HuH-7 (cell line): ENCODE results near the gene MTA2.
"Not testable (repeated sequence)": the region's sequence is repeated elsewhere in the genome, so short reads cannot be mapped to it uniquely, and the experiment has no call there.

Experiments
- DNase-seq: peaks from one replicate; pipeline ENCODE4 v3.0.0; 2011; ENCODE audit warnings: low spot score

MTA2 gene

GRCh38 chr11:62601372-62602140 lies at the start of gene MTA2:
TSS of gene MTA2 (minus strand) at chr11:62601865. CDS start at chr11:62601450, 415 bp downstream.
- DNase-seq, result peak; percentile 88

- not testable (repeated sequence) for DNase-seq
These were observed 48.6 kb upstream of the MTA2 start for GRCh38 chr11:62650283-62650682.

GRCh38 chr11:62649486-62649885 lies 47.8 kb upstream of the MTA2 start:
- no peak for DNase-seq

GRCh38 chr11:62648967-62649364 lies 47.3 kb upstream of the MTA2 start:
- no peak for DNase-seq

- DNase-seq, result no peak
These were observed 46.7 kb upstream of the MTA2 start for GRCh38 chr11:62648185-62648966.

- DNase-seq, result no peak
These were observed 45.9 kb upstream of the MTA2 start for GRCh38 chr11:62647609-62648005.

GRCh38 chr11:62646825-62647608 lies 45.4 kb upstream of the MTA2 start:
- DNase-seq, result no peak

- DNase-seq, result peak; percentile 99
These were observed 44.5 kb upstream of the MTA2 start, which contains the start of gene GANAB for GRCh38 chr11:62645946-62646824. TSS of gene GANAB (minus strand) at chr11:62646613. CDS start at chr11:62646599, 14 bp downstream.

GRCh38 chr11:62645671-62645945 lies 43.9 kb upstream of the MTA2 start:
- no peak for DNase-seq

- no peak for DNase-seq
These were observed 42.6 kb upstream of the MTA2 start for GRCh38 chr11:62644220-62644619.

- no peak for DNase-seq
These were observed 30.8 kb upstream of the MTA2 start for GRCh38 chr11:62632492-62632891.

GRCh38 chr11:62627713-62628112 lies 26.0 kb upstream of the MTA2 start:
- no peak for DNase-seq

- DNase-seq, result no peak
These were observed 20.9 kb upstream of the MTA2 start for GRCh38 chr11:62622476-62623089.

- DNase-seq, result peak; percentile 99
These were observed 20.2 kb upstream of the MTA2 start, which contains the start of gene B3GAT3 for GRCh38 chr11:62621567-62622470. TSS of gene B3GAT3 (minus strand) at chr11:62621986. CDS start at chr11:62621947, 39 bp downstream.

- DNase-seq, result no peak
These were observed 19.4 kb upstream of the MTA2 start for GRCh38 chr11:62621027-62621566.

- DNase-seq, result not testable (repeated sequence)
These were observed 15.3 kb upstream of the MTA2 start for GRCh38 chr11:62616957-62617356.

- DNase-seq, result no peak
These were observed 13.9 kb upstream of the MTA2 start for GRCh38 chr11:62615521-62615920.

- DNase-seq, result no peak
These were observed 12.6 kb upstream of the MTA2 start for GRCh38 chr11:62614275-62614674.

GRCh38 chr11:62613291-62613778 lies 11.7 kb upstream of the MTA2 start:
- DNase-seq, result no peak
